Activated CD8-positive, alpha-beta T cell treated with anti-CD3 and anti-CD28 coated beads, Interleukin-2, amount 10 ng/mL, durations not matched to agents 7 days and 5 days (primary cell): Measurements from ENCODE around the gene GDI2. TPM values are rescaled to one million over a fixed set of nuclear protein-coding genes. Genes with fewer than 3 reads are reported as not detected.

ENCODE experiments used
- ATAC-seq: fragments of 150-1000 bp; cut with Tn5 transposase; one replicate; pipeline ENCODE4 v1.10.0; 2021; ENCODE audit warnings: moderate library complexity
- CTCF ChIA-PET: fragments of 350-600 bp; sonication (Branson Sonifier 250); formaldehyde crosslinking; loops from one replicate; lab custom pipeline; 2021; ENCODE audit warnings: antibody characterized with exemption; lab: Charles Lee
- POLR2A ChIA-PET: fragments of 350-600 bp; sonication (Branson Sonifier 250); formaldehyde crosslinking; loops from one replicate; lab custom pipeline; 2021; ENCODE audit warnings: antibody characterized with exemption; lab: Charles Lee
- DNase-seq: peaks from one replicate; pipeline ENCODE4 v3.0.0-alpha.2; 2020
- H3K27ac Mint-ChIP-seq: one replicate; pipeline ENCODE4 v1.8.0; 2021; ENCODE audit warnings: mild to moderate bottlenecking, mixed read lengths
- H3K27me3 Mint-ChIP-seq: one replicate; pipeline ENCODE4 v1.8.0; 2021; ENCODE audit warnings: low read depth, mixed read lengths
- H3K36me3 Mint-ChIP-seq: one replicate; pipeline ENCODE4 v1.8.0; 2021; ENCODE audit warnings: low read depth, mixed read lengths
- H3K4me1 Mint-ChIP-seq: one replicate; pipeline ENCODE4 v1.8.0; 2021; ENCODE audit warnings: low read depth, mixed read lengths
- H3K4me3 Mint-ChIP-seq: one replicate; pipeline ENCODE4 v1.8.0; 2021; ENCODE audit warnings: mild to moderate bottlenecking, mixed read lengths
- H3K9me3 Mint-ChIP-seq: one replicate; pipeline ENCODE4 v1.8.0; 2022; ENCODE audit warnings: mixed read lengths; ENCODE audit not compliant: insufficient read depth
- total RNA-seq, 2 experiments: library from RNA; stranded (reverse); gene quantifications; one replicate each; pipeline ENCODE4 v1.2.3, GENCODE V29; 2021

The GDI2 gene
- total RNA-seq, 2 experiments from 2014 or later: 237 to 243 TPM

DNA sequence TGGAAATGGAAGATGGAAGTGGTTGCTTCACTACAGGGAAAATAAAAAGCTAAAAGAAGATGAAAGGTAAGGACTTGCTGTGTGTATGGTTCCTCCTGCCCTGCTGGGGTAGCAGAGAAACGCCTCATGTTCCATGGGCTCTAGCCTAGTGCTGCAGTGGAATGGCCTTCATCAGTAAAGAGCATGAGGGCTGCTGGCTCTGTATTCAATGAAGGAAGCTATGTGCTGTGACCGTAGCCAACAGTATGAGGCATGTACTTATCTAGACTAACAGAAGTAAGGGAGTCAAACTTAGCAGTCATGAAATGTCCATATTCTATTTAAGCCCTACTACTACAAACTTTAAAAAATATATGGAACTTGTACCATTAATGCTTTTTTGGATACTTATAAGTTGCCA is 54.3 kb downstream of the GDI2 start:
- H3K9me3 Mint-ChIP-seq: no peaks in the 10 kb centered on the region
- no peak overlapping the region for H3K4me3 Mint-ChIP-seq
- ChIA-PET POLR2A (no interaction called here), CTCF (no interaction called here)
- no peak overlapping the region for H3K27ac Mint-ChIP-seq
- ATAC-seq (no peak), DNase-seq (no peak)
- H3K36me3 Mint-ChIP-seq: peaks cover 56% of the 10 kb centered on the region
- peaks cover 5% of the 10 kb centered on the region for H3K4me1 Mint-ChIP-seq
- H3K27me3 Mint-ChIP-seq: no peaks in the 10 kb centered on the region

DNA sequence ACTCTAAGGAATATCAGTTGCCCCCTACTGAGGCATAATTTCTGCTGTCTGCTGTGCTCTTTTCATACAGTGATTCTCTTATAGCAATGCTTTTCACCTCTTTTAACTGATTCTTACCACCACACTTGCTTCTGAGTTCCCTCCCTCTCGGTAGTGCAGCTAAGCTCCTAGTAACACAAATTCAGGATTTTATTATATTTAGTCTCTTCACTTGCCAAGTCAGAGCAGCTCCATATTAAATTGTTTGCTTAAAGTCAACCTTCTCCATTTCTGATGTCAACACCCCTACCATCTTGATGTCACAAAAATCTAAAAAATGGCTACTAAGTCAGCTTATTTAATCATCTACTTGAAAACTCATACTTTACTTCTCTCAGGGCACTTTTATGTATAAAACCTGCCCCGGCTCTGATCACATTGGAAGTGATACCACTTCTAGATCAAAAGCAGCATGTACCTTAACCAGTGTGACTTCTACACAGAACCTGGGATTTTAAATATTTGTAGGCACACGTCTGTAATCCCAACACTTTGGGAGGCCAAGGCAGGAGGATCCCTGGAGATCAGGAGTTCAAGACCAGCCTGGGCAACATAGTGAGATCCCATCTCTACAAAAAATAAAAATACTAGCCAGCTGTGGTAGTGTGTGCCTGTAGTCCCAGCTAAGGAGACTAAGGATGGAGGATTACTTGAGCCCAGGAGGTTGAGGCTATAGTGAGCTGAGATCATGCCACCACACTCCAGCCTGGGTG is 55.3 kb downstream of the GDI2 start:
- ChIA-PET POLR2A (no interaction called here), CTCF (no interaction called here)
- Mint-ChIP-seq H3K4me1 (peaks cover 10% of the 10 kb centered on the region), H3K36me3 (peaks cover 61% of the 10 kb centered on the region), H3K27me3 (no peaks in the 10 kb centered on the region), H3K4me3 (no peak overlapping the region), H3K9me3 (no peaks in the 10 kb centered on the region), H3K27ac (peak overlapping the region; percentile 14)
- ATAC-seq (no peak), DNase-seq (no peak)

DNA sequence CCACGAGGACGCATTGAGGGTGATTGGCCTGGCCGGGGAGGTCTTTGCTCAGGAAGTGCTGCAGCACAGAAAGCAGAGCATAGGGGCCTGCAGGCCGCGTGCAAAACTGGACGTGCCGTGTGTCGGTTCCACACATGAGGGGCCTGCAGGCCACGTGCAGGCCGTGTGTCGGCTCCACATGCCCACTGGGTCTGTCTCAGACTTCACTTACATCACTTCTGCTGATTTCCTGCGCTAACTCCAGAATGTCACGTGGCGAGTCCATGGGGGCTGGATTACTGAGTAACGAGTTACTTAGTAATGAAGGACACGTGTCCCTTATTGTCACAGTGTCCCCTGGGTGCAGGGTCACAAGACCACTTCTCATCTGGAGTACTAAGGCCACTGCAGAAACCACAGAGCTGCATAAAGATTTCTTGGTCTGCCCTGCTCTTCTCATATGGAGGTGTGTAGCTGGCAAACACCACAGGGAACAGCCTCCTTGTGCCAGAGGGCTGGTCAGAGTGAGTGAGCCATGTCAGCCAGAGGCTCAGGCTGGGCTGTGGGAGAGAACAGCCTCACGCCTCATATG is 60.8 kb downstream of the GDI2 start:
- DNase-seq (no peak), ATAC-seq (no peak)
- POLR2A ChIA-PET: no interaction called here
- CTCF ChIA-PET: no interaction called here
- H3K4me1 Mint-ChIP-seq: peaks cover 11% of the 10 kb centered on the region
- H3K9me3 Mint-ChIP-seq: no peaks in the 10 kb centered on the region
- H3K36me3 Mint-ChIP-seq: peaks cover 60% of the 10 kb centered on the region
- H3K4me3 Mint-ChIP-seq: no peak overlapping the region
- no peak overlapping the region for H3K27ac Mint-ChIP-seq
- H3K27me3 Mint-ChIP-seq: no peaks in the 10 kb centered on the region

DNA sequence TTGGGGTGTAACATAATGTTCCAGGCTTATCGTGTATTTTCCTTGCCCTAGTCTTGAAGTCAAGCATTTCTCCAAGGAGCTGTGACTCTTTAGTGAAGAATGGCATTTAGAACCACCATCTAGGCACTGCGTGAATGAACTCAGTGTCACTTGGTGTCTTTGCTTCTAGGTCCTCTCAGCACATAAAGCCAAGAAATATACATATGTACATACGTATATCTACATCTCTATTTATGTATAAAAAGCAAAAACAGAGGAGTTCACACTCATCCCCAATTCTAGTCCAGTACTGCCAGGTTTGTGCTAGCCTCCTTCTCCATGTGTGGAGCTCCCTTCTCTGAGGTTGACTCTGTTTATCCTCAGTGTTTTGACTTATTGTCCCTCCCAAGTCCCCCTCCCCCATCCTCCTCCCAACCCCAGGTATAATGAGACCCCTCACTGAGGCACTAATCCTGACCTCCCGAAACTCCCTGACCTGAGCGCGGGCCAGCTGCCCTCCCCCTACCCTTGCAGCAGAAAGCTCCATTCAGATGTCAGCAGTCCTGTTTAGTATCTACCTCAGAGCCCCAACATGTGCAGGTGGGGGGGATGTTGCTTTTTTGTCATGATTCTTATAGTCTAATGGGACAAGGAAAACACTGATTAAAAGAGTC is 61.5 kb downstream of the GDI2 start:
- Mint-ChIP-seq H3K36me3 (peaks cover 60% of the 10 kb centered on the region), H3K9me3 (no peaks in the 10 kb centered on the region), H3K27ac (no peak overlapping the region), H3K4me1 (peaks cover 11% of the 10 kb centered on the region), H3K27me3 (no peaks in the 10 kb centered on the region), H3K4me3 (no peak overlapping the region)
- ATAC-seq (no peak), DNase-seq (no peak)
- CTCF ChIA-PET: no interaction called here
- POLR2A ChIA-PET: no interaction called here

DNA sequence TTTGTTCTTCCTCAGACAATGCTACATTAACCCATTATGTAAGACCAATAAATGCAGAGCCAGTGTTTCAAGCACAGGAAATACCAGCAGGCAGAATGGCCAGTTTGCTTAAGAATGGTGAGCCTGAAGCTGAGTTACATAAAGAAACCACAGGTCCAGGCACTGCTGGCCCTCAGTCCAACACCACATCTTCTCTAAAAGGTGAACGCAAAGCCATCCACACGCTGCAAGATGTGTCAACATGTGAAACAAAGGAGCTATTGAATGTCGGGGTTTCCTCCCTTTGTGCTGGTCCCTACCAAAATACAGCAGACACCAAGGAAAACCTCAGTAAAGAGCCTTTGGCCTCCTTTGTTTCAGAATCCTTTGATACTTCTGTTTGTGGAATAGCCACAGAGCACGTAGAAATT is 64.8 kb downstream of the GDI2 start:
- H3K36me3 Mint-ChIP-seq: peaks cover 68% of the 10 kb centered on the region
- ChIA-PET CTCF (no interaction called here), POLR2A (no interaction called here)
- H3K4me3 Mint-ChIP-seq: no peak overlapping the region
- DNase-seq (no peak), ATAC-seq (no peak)
- peaks cover 1% of the 10 kb centered on the region for H3K4me1 Mint-ChIP-seq
- H3K9me3 Mint-ChIP-seq: no peaks in the 10 kb centered on the region
- H3K27me3 Mint-ChIP-seq: no peaks in the 10 kb centered on the region
- peak overlapping the region; percentile 26 for H3K27ac Mint-ChIP-seq

DNA sequence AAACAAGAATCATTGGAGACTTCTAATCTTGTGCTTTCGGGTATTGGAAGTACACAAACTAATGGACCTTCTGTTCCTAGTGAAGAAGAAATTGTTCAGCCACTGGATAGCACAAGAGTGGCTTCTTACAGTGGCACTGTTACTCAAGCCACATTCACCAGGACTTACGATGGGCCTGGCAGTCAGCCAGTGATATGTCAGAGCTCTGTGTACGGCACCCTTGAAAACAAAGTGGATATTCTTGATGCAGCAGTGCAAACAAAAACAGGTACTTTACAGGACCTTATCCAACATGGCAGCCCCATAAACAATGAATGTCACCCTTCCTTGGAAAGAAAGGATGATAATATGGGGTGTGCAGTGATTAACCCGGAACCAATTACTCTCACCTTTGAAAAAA is 67.0 kb downstream of the GDI2 start:
- Mint-ChIP-seq H3K27ac (no peak overlapping the region), H3K4me1 (no peaks in the 10 kb centered on the region), H3K27me3 (no peaks in the 10 kb centered on the region), H3K4me3 (no peak overlapping the region), H3K36me3 (peaks cover 63% of the 10 kb centered on the region), H3K9me3 (no peaks in the 10 kb centered on the region)
- ATAC-seq (no peak), DNase-seq (no peak)
- POLR2A ChIA-PET: no interaction called here
- CTCF ChIA-PET: interaction anchor here (0.9 kb wide), 1 partner anchor 16 kb away, joined by 4 read pairs; no protein-coding TSS in a partner anchor

DNA sequence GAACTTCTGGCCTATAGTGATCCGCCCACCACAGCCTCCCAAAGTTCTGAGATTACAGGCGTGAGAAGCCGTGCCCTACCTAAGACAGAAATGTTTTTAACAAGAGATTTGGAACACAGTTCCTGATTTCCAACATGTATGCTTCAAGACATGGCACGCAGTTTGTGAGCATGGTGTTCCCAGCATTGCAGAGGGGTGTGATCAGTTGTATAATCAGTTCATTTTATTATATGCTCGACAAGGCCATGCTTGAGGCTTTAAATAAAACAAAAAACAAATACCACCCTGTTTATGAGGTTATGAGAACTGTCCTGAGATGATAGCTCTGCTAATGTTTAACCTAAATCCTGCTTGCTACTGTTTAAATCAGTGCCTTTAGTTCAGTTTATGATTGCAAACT is 68.4 kb downstream of the GDI2 start:
- no peak for DNase-seq
- Mint-ChIP-seq H3K4me3 (no peak overlapping the region), H3K36me3 (peaks cover 63% of the 10 kb centered on the region), H3K27me3 (no peaks in the 10 kb centered on the region), H3K4me1 (no peaks in the 10 kb centered on the region), H3K27ac (no peak overlapping the region), H3K9me3 (no peaks in the 10 kb centered on the region)
- no peak for ATAC-seq
- ChIA-PET CTCF (no interaction called here), POLR2A (no interaction called here)

DNA sequence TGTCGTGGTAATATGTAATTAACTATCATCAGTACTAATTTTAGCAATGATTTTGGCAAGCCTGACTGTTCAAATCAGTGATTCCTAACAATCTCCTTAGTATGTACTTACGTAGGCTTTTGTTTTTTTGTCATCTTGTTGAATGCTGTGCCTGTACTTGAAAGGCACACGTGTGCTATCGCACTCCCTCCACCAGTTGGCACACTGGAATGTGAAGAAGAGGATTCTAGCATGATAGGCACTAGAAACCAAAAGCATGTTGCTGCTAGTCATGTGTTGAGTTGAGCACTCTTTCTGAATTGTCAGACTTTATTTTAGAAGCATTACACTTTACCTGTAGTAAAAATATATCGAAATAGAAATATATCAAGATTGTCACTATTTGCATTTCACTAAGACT is 69.5 kb downstream of the GDI2 start:
- CTCF ChIA-PET: no interaction called here
- no peaks in the 10 kb centered on the region for H3K9me3 Mint-ChIP-seq
- no peaks in the 10 kb centered on the region for H3K27me3 Mint-ChIP-seq
- POLR2A ChIA-PET: no interaction called here
- no peak for ATAC-seq
- no peak overlapping the region for H3K4me3 Mint-ChIP-seq
- DNase-seq: no peak
- no peak overlapping the region for H3K27ac Mint-ChIP-seq
- no peaks in the 10 kb centered on the region for H3K4me1 Mint-ChIP-seq
- peaks cover 64% of the 10 kb centered on the region for H3K36me3 Mint-ChIP-seq

DNA sequence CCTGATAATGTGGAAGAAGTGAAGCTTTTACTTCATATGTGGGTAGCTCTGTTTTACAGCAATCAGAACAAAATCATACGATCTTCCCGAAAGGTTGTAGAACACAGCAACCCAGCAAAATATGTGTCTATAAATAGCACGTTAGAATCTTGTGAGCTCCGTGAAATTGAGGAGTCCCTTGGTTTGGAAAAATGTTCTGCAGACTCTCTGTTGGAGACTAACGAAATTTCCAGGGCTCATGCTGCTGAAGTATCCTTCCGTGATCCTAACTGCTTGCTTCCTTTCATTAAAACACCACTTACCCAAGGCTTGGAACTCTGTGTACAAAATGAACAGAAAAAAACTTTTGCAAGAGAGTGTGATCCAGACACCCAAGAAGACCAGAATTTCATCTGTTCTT is 71.1 kb downstream of the GDI2 start:
- Mint-ChIP-seq H3K4me3 (no peak overlapping the region), H3K9me3 (no peaks in the 10 kb centered on the region), H3K27me3 (no peaks in the 10 kb centered on the region), H3K36me3 (peaks cover 57% of the 10 kb centered on the region), H3K27ac (no peak overlapping the region), H3K4me1 (peaks cover 3% of the 10 kb centered on the region)
- no peak for ATAC-seq
- ChIA-PET CTCF (interaction anchor here (0.5 to 1.3 kb wide), 3 partner anchors 21 to 278 kb away, joined by 3 to 4 read pairs (median 3); no protein-coding TSS in a partner anchor), POLR2A (interaction anchor here (0.8 kb wide), 1 partner anchor 28 kb away, joined by 3 read pairs; no protein-coding TSS in a partner anchor)
- no peak for DNase-seq

DNA sequence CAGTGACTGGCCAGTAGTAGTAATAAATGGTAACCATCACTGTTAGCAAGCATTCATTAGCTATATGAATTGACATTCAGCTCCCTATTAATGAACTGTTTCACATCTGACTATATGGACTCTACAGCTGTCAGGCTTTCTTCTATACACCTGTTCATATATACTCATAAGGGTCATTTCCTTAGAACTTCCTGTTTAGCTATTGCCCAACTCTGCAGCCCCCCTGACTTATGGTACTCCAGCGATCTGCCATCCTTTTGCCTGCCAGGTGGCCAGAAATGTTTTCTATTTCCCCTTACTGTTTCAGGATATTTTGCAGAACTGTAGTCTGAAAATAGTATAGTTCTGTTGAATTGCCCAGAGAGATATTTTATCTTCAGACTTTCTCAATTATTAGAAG is 72.0 kb downstream of the GDI2 start:
- ChIA-PET POLR2A (no interaction called here), CTCF (interaction anchor here (1.0 to 1.1 kb wide), 2 partner anchors 20 to 111 kb away, joined by 3 to 4 read pairs; no protein-coding TSS in a partner anchor)
- H3K4me1 Mint-ChIP-seq: peaks cover 3% of the 10 kb centered on the region
- no peak overlapping the region for H3K27ac Mint-ChIP-seq
- no peaks in the 10 kb centered on the region for H3K27me3 Mint-ChIP-seq
- no peak overlapping the region for H3K4me3 Mint-ChIP-seq
- H3K36me3 Mint-ChIP-seq: peaks cover 54% of the 10 kb centered on the region
- H3K9me3 Mint-ChIP-seq: no peaks in the 10 kb centered on the region
- ATAC-seq: no peak
- no peak for DNase-seq

DNA sequence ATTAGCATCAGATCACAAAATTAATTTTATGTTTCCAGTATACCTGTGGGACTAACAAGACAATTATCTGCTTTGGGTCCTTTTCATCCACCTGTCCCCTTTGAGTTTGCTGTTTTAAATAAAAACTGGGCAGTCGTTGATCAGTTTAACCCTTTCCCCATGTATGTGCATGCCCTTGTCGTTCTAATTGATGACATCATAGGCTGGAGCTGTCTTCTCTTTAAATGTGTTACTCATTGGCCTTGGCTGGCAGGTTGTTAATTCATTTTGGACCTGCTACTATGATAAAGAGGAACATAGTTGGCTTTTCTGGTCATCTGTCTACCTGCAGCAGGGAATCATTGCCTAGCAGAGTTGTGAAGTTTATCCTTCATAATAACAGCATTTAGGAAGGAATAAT is 74.8 kb downstream of the GDI2 start:
- Mint-ChIP-seq H3K36me3 (peaks cover 47% of the 10 kb centered on the region), H3K4me1 (peaks cover 6% of the 10 kb centered on the region), H3K4me3 (no peak overlapping the region), H3K9me3 (no peaks in the 10 kb centered on the region), H3K27ac (no peak overlapping the region), H3K27me3 (no peaks in the 10 kb centered on the region)
- ATAC-seq (no peak), DNase-seq (no peak)
- ChIA-PET POLR2A (no interaction called here), CTCF (no interaction called here)

DNA sequence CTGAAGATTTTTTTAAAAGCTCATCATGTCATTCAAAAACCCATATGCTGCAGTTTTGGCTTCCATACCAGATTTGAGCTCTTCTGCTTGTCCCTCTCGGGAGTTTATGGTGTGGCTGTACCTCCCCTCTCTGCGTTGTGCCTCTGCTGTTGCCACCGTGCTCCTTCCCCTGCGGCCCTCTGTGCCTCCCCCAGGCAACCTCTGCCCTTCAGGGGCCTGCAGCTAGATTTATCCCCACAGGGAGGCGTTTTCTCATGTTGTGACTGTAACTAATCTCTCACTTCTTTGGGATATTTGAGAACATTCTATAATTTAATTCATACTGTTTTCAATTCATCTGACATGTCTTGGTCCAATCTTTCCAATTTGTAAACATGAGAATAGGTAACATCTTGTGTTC is 75.9 kb downstream of the GDI2 start:
- DNase-seq (no peak), ATAC-seq (no peak)
- POLR2A ChIA-PET: no interaction called here
- peaks cover 51% of the 10 kb centered on the region for H3K36me3 Mint-ChIP-seq
- H3K4me1 Mint-ChIP-seq: peaks cover 6% of the 10 kb centered on the region
- no peaks in the 10 kb centered on the region for H3K27me3 Mint-ChIP-seq
- CTCF ChIA-PET: interaction anchor here (0.6 to 0.9 kb wide), 2 partner anchors 26 to 44 kb away, joined by 3 read pairs; no protein-coding TSS in a partner anchor
- H3K4me3 Mint-ChIP-seq: no peak overlapping the region
- no peaks in the 10 kb centered on the region for H3K9me3 Mint-ChIP-seq
- H3K27ac Mint-ChIP-seq: no peak overlapping the region
